PC-9 (cell line): ENCODE results near the gene SMARCA4. TPM values are rescaled to one million over a fixed set of nuclear protein-coding genes. Genes with fewer than 3 reads are reported as not detected.

ENCODE experiments used
- BruUV-seq: library from RNA; stranded (reverse); fragments of 400-500 nt; replicated peaks from 2 replicates; lab custom pipeline; 2021; lab: Mats Ljungman, UMichigan
- CTCF ChIA-PET: fragments of 300-600 bp; sonication (Branson Sonifier 250); formaldehyde crosslinking; loops from one replicate; lab custom pipeline; 2022; ENCODE audit warnings: antibody characterized with exemption; lab: Charles Lee
- POLR2A ChIA-PET: fragments of 300-600 bp; sonication (Branson Sonifier 250); formaldehyde crosslinking; loops from one replicate; lab custom pipeline; 2022; ENCODE audit warnings: antibody characterized with exemption; ENCODE audit not compliant: unreplicated experiment; lab: Charles Lee
- DNase-seq, 2 experiments: peaks; one replicate each; pipeline versions ENCODE4 v3.0.0 to v3.0.0-alpha.2; 2015 to 2022; ENCODE audit warnings: mixed read lengths in 1 of 2
- H2AFZ ChIP-seq: fragments of 200-600 bp; sonication (generic); 2 replicates; pipeline ENCODE4 v1.8.1; 2017; ENCODE audit warnings: antibody characterized with exemption
- H3F3A ChIP-seq: fragments of 200-600 bp; sonication (generic); 2 replicates; pipeline ENCODE4 v1.8.1; 2017; ENCODE audit warnings: antibody characterized with exemption, mild to moderate bottlenecking, low read depth; ENCODE audit not compliant: insufficient read depth
- H3K27ac ChIP-seq: fragments of 200-600 bp; sonication (generic); 2 replicates; pipeline ENCODE4 v1.6.1; 2016; ENCODE audit warnings: mixed run types
- H3K27me3 ChIP-seq: fragments of 200-600 bp; sonication (generic); 2 replicates; pipeline ENCODE4 v1.6.1; 2016; ENCODE audit warnings: low read depth, mixed run types; ENCODE audit not compliant: insufficient read depth
- H3K36me3 ChIP-seq: fragments of 200-600 bp; sonication (generic); 2 replicates; pipeline ENCODE4 v1.6.1; 2016; ENCODE audit warnings: low read depth, mixed run types
- H3K4me1 ChIP-seq: fragments of 200-600 bp; sonication (generic); replicated peaks from 2 replicates; pipeline ENCODE4 v1.6.1; 2016; ENCODE audit warnings: mixed run types; ENCODE audit not compliant: insufficient read depth
- H3K4me2 ChIP-seq: fragments of 200-600 bp; sonication (generic); 2 replicates; pipeline ENCODE4 v1.6.1; 2017; ENCODE audit warnings: mixed run types
- H3K4me3 ChIP-seq: fragments of 200-600 bp; sonication (generic); 2 replicates; pipeline ENCODE4 v1.6.1; 2016; ENCODE audit warnings: mixed run types
- H3K79me2 ChIP-seq: fragments of 200-600 bp; sonication (generic); 2 replicates; pipeline ENCODE4 v1.6.1; 2017; ENCODE audit warnings: low read depth, mixed run types
- H3K9me2 ChIP-seq: fragments of 200-600 bp; sonication (generic); 2 replicates; pipeline ENCODE4 v1.8.1; 2017; ENCODE audit warnings: mild to moderate bottlenecking; ENCODE audit not compliant: insufficient read depth
- H3K9me3 ChIP-seq: fragments of 200-600 bp; sonication (generic); 2 replicates; pipeline ENCODE4 v1.8.1; 2016; ENCODE audit warnings: low read depth; ENCODE audit not compliant: insufficient read depth
- H4K20me1 ChIP-seq: fragments of 200-600 bp; sonication (generic); 2 replicates; pipeline ENCODE4 v1.8.1; 2017; ENCODE audit not compliant: insufficient read depth
- EZH2 ChIP-seq: fragments of 200-600 bp; sonication (generic); IDR thresholded peaks from 2 replicates; pipeline ENCODE4 v1.8.0; 2017; ENCODE audit warnings: antibody characterized with exemption, low read depth
- intact Hi-C: fragments of 100-400 bp; cut with micrococcal nuclease; formaldehyde crosslinking; loops from one replicate; pipeline ENCODE4 v1.10.0; 2022; ENCODE audit not compliant: unreplicated experiment
- total RNA-seq: library from RNA; stranded (reverse); gene quantifications from 2 replicates; pipeline ENCODE4 v1.2.3, GENCODE V29; 2021
- TF ChIP-seq, protein P1 (sequence below): fragments of 200-600 bp; sonication (generic); conservative IDR thresholded peaks from 2 replicates; pipeline ENCODE4 v1.6.1; 2017; ENCODE audit warnings: mixed run types, antibody characterized with exemption, mild to moderate bottlenecking, moderate library complexity

Gene SMARCA4
- total RNA-seq, 1 experiment from 2014 or later: 136 TPM

DNA sequence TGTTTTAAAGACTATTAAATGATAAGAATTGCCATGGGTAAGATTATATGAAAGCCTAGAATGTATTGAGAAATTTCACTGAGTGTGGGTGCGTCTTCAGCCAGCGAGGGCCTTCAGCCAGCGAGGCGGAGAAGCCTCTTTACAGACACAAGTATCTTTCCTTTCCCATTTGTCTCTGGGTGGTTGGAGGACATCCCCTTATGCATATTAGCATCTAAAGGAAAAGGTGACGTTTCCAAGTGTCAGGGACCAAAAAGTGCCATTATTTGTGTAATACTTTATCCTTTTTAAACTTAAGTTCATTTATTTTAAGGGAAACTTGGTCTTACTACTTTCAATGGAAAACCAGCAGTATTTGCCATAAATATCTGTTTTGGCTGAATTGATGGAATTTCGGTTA, 22.2 kb downstream of the SMARCA4 start:
- Histone ChIP-seq H3K9me3 (no peaks in the 10 kb centered on the region), H3K27me3 (no peaks in the 10 kb centered on the region), H3K27ac (no peak overlapping the region), H3K36me3 (peaks cover 3% of the 10 kb centered on the region; the same call in 1 of the 2 replicates), H3K4me3 (no peak overlapping the region), H4K20me1 (peaks cover 68% of the 10 kb centered on the region), H3F3A (peaks cover 7% of the 10 kb centered on the region), H2AFZ (no peak overlapping the region), H3K79me2 (peaks cover 64% of the 10 kb centered on the region), H3K4me2 (no peak overlapping the region), H3K9me2 (no peaks in the 10 kb centered on the region), H3K4me1 (no peaks in the 10 kb centered on the region)
- CTCF ChIA-PET: no interaction called here
- POLR2A ChIA-PET: no interaction called here
- no TSS peak for BruUV-seq
- no peak for DNase-seq
- intact Hi-C loops: no loop called here
- no peak for TF ChIP-seq EZH2
- TF ChIP-seq, protein P1, sequence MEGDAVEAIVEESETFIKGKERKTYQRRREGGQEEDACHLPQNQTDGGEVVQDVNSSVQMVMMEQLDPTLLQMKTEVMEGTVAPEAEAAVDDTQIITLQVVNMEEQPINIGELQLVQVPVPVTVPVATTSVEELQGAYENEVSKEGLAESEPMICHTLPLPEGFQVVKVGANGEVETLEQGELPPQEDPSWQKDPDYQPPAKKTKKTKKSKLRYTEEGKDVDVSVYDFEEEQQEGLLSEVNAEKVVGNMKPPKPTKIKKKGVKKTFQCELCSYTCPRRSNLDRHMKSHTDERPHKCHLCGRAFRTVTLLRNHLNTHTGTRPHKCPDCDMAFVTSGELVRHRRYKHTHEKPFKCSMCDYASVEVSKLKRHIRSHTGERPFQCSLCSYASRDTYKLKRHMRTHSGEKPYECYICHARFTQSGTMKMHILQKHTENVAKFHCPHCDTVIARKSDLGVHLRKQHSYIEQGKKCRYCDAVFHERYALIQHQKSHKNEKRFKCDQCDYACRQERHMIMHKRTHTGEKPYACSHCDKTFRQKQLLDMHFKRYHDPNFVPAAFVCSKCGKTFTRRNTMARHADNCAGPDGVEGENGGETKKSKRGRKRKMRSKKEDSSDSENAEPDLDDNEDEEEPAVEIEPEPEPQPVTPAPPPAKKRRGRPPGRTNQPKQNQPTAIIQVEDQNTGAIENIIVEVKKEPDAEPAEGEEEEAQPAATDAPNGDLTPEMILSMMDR: no peak

GRCh38 chr19:10984166-10984735, 23.4 kb downstream of the SMARCA4 start:
- H3K4me3 ChIP-seq: no peak overlapping the region
- H3K36me3 ChIP-seq: peaks cover 3% of the 10 kb centered on the region; the same call in 1 of the 2 replicates
- POLR2A ChIA-PET: no interaction called here
- peaks cover 7% of the 10 kb centered on the region for H3F3A ChIP-seq
- no peaks in the 10 kb centered on the region for H3K27me3 ChIP-seq
- H3K79me2 ChIP-seq: peaks cover 54% of the 10 kb centered on the region
- H3K4me2 ChIP-seq: no peak overlapping the region
- no peak overlapping the region for H2AFZ ChIP-seq
- no peak overlapping the region for H3K27ac ChIP-seq
- intact Hi-C loops: no loop called here
- DNase-seq: no peak
- no peaks in the 10 kb centered on the region for H3K4me1 ChIP-seq
- H3K9me2 ChIP-seq: no peaks in the 10 kb centered on the region
- no TSS peak for BruUV-seq
- H4K20me1 ChIP-seq: peaks cover 58% of the 10 kb centered on the region
- H3K9me3 ChIP-seq: no peaks in the 10 kb centered on the region
- TF ChIP-seq, protein P1: no peak
- TF ChIP-seq EZH2: no peak
- CTCF ChIA-PET: no interaction called here

- POLR2A ChIA-PET: no interaction called here
Measured at GRCh38 chr19:10985502-10985901, 24.7 kb downstream of the SMARCA4 start.

More at GRCh38 chr19:10985502-10985901, 24.7 kb downstream of the SMARCA4 start:
- Histone ChIP-seq H3F3A (peaks cover 7% of the 10 kb centered on the region), H3K9me3 (no peaks in the 10 kb centered on the region), H3K9me2 (no peaks in the 10 kb centered on the region), H2AFZ (no peak overlapping the region), H3K27me3 (no peaks in the 10 kb centered on the region), H3K4me3 (no peak overlapping the region), H4K20me1 (peaks cover 52% of the 10 kb centered on the region), H3K4me2 (no peak overlapping the region), H3K79me2 (peaks cover 43% of the 10 kb centered on the region), H3K36me3 (peaks cover 11% of the 10 kb centered on the region; the same call in 1 of the 2 replicates), H3K4me1 (no peaks in the 10 kb centered on the region), H3K27ac (no peak overlapping the region)
- CTCF ChIA-PET: no interaction called here
- BruUV-seq: no TSS peak
- no peak for DNase-seq
- TF ChIP-seq, protein P1: no peak
- TF ChIP-seq EZH2: no peak
- intact Hi-C loops: no loop called here
